ENCODE results near the gene ERBB2. TPM values are rescaled to one million over a fixed set of nuclear protein-coding genes. Genes with fewer than 3 reads are reported as not detected.
A peak's percentile ranks its signal among the peaks of the same experiment; 100 is the strongest.

The ERBB2 gene
- total and polyA plus RNA-seq, 4 donors, result 32.2 to 130 (median 79.5) TPM

DNA sequence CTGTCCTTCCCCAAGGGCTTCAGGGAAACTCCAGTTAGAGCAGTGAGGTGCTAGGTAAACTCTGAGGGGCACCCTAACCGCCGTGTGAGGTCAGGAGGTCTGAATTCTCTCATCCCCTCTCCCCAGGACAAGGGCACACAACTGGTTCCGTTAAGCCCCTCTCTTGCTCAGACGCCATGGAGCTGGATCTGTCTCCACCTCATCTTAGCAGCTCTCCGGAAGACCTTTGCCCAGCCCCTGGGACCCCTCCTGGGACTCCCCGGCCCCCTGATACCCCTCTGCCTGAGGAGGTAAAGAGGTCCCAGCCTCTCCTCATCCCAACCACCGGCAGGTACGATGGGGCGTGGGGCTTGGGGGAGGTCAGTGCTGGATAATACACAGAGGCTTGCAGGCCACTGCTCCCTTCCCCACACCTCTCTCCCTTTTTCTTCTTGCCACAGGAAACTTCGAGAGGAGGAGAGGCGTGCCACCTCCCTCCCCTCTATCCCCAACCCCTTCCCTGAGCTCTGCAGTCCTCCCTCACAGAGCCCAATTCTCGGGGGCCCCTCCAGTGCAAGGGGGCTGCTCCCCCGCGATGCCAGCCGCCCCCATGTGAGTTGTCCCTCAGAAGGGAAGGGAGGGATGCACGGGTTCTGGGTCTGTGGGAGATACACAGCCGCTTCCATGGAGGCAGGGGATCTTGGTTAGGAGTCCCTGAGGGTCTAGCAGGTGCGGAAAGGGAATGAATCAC lies 42.4 kb downstream of the ERBB2 start:
- H3K27ac ChIP-seq (ENCODE audit: low read depth in 1 of 2, low read length in 1 of 2), result no peak overlapping the region

DNA sequence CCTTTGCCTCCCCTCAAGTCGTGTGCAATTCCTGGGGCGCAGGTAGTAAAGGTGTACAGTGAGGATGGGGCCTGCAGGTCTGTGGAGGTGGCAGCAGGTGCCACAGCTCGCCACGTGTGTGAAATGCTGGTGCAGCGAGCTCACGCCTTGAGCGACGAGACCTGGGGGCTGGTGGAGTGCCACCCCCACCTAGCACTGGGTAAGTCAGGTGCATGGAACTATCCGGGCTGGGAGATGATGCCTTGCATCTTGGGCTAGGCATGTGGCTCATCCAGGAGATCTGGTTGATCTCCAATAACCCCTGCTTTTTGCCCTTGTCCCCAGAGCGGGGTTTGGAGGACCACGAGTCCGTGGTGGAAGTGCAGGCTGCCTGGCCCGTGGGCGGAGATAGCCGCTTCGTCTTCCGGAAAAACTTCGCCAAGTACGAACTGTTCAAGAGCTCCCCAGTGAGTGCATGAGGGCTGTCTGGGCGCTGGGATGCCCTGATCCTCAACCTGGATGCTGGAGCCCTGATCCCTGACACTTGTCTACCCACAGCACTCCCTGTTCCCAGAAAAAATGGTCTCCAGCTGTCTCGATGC lies 43.1 kb downstream of the ERBB2 start:
- H3K4me1 ChIP-seq (ENCODE audit: control insufficient read depth in 5 of 5, insufficient read depth in 5 of 5, low read length in 5 of 5), result peaks cover 0 to 21% (median 12%) of the 10 kb centered on the region in 5 donors
- TF ChIP-seq, protein P1, sequence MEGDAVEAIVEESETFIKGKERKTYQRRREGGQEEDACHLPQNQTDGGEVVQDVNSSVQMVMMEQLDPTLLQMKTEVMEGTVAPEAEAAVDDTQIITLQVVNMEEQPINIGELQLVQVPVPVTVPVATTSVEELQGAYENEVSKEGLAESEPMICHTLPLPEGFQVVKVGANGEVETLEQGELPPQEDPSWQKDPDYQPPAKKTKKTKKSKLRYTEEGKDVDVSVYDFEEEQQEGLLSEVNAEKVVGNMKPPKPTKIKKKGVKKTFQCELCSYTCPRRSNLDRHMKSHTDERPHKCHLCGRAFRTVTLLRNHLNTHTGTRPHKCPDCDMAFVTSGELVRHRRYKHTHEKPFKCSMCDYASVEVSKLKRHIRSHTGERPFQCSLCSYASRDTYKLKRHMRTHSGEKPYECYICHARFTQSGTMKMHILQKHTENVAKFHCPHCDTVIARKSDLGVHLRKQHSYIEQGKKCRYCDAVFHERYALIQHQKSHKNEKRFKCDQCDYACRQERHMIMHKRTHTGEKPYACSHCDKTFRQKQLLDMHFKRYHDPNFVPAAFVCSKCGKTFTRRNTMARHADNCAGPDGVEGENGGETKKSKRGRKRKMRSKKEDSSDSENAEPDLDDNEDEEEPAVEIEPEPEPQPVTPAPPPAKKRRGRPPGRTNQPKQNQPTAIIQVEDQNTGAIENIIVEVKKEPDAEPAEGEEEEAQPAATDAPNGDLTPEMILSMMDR (IDR thresholded peaks at IDR 0.05; ENCODE audit: control extremely low read depth, extremely low read depth), result no peak
- no peaks in the 10 kb centered on the region for H3K9me3 ChIP-seq (ENCODE audit: control insufficient read depth in 4 of 4, insufficient read depth in 3 of 4, low read length in 3 of 4)
- peaks cover 0 to 9% (median 0%) of the 10 kb centered on the region in 4 donors for H3K36me3 ChIP-seq (ENCODE audit: control insufficient read depth in 4 of 4, insufficient read depth in 4 of 4, low read length in 4 of 4)
- peaks cover 0 to 18% (median 11%) of the 10 kb centered on the region in 3 donors for H3K27me3 ChIP-seq (ENCODE audit: control insufficient read depth in 3 of 3, insufficient read depth in 3 of 3, low read length in 2 of 3)
- WGBS, 2 donors, result 85 to 89% methylated on average over 21 of the region's 21 CpGs
- no peak overlapping the region for H3K4me3 ChIP-seq
- no peak overlapping the region for H3K9ac ChIP-seq (ENCODE audit: insufficient read depth in 1 of 2, low read length in 2 of 2)
- no peak for ATAC-seq (ENCODE audit: insufficient read depth, low FRiP score)
- no peak overlapping the region for H3K27ac ChIP-seq (ENCODE audit: low read depth in 1 of 2, low read length in 1 of 2)
- no peak for DNase-seq

More for the DNA sequence above, 42.4 kb downstream of the ERBB2 start:
- WGBS, 2 donors, result 82 to 88% methylated on average over 18 of the region's 18 CpGs
- ATAC-seq (ENCODE audit: insufficient read depth, low FRiP score), result no peak
- H3K9me3 ChIP-seq (ENCODE audit: control insufficient read depth in 4 of 4, insufficient read depth in 3 of 4, low read length in 3 of 4), result no peaks in the 10 kb centered on the region
- no peak for DNase-seq
- TF ChIP-seq, protein P1 (IDR thresholded peaks at IDR 0.05; ENCODE audit: control extremely low read depth, extremely low read depth), result no peak
- peaks cover 0 to 9% (median 0%) of the 10 kb centered on the region in 4 donors for H3K36me3 ChIP-seq (ENCODE audit: control insufficient read depth in 4 of 4, insufficient read depth in 4 of 4, low read length in 4 of 4)
- no peak overlapping the region for H3K9ac ChIP-seq (ENCODE audit: insufficient read depth in 1 of 2, low read length in 2 of 2)
- H3K4me3 ChIP-seq, result no peak overlapping the region
- H3K4me1 ChIP-seq (ENCODE audit: control insufficient read depth in 5 of 5, insufficient read depth in 5 of 5, low read length in 5 of 5), result peaks cover 0 to 21% (median 12%) of the 10 kb centered on the region in 5 donors
- peaks cover 0 to 22% (median 15%) of the 10 kb centered on the region in 3 donors for H3K27me3 ChIP-seq (ENCODE audit: control insufficient read depth in 3 of 3, insufficient read depth in 3 of 3, low read length in 2 of 3)

DNA sequence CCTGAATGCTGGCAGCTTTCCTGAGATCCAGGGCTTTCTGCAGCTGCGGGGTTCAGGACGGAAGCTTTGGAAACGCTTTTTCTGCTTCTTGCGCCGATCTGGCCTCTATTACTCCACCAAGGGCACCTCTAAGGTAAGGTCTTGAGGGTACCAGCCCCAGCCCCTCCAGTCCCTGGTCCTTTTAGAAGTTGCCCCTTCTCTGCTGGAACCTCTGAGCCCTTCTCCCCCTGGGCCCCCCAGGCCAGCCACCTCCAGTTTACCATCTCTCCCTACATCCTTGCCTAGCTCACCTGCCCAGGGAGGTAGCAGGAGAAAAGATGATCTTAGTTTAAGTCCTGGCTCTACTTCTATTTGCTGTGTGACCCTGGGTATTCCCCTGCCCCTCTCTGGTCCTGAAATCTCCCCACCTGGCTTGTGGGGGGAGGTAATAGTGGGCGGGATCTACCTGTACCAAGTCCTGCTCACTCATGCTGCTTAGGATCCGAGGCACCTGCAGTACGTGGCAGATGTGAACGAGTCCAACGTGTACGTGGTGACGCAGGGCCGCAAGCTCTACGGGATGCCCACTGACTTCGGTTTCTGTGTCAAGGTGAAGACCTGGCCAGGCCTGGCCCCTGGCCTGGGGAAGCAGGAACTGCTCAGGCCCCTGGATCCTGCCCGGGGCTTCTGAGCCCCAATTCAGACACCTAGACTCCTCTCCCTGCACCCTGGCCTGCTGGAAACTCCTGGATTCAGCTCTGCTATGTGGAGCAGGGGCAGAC lies 44.4 kb downstream of the ERBB2 start:
- 86% methylated on average over 16 of the region's 16 CpGs for WGBS, 2 donors
- Histone ChIP-seq H3K36me3 (ENCODE audit: control insufficient read depth in 4 of 4, insufficient read depth in 4 of 4, low read length in 4 of 4) (peaks cover 0 to 9% (median 0%) of the 10 kb centered on the region in 4 donors), H3K9me3 (ENCODE audit: control insufficient read depth in 4 of 4, insufficient read depth in 3 of 4, low read length in 3 of 4) (no peaks in the 10 kb centered on the region), H3K4me3 (no peak overlapping the region), H3K27ac (ENCODE audit: low read depth in 1 of 2, low read length in 1 of 2) (peak overlapping the region in 1 of 2 donors; percentile 6), H3K27me3 (ENCODE audit: control insufficient read depth in 3 of 3, insufficient read depth in 3 of 3, low read length in 2 of 3) (peaks cover 0 to 11% (median 10%) of the 10 kb centered on the region in 3 donors), H3K4me1 (ENCODE audit: control insufficient read depth in 5 of 5, insufficient read depth in 5 of 5, low read length in 5 of 5) (peaks cover 0 to 19% (median 12%) of the 10 kb centered on the region in 5 donors), H3K9ac (ENCODE audit: insufficient read depth in 1 of 2, low read length in 2 of 2) (no peak overlapping the region)
- TF ChIP-seq, protein P1 (IDR thresholded peaks at IDR 0.05; ENCODE audit: control extremely low read depth, extremely low read depth), result no peak
- DNase-seq (no peak), ATAC-seq (ENCODE audit: insufficient read depth, low FRiP score) (no peak)

Measured in lung (tissue), 12 donors.